GM12801 (cell line): ENCODE results near the gene SNCAIP.

Experiments used
- CTCF ChIP-seq: IDR thresholded peaks from one replicate; pipeline ENCODE4 v1.5.1; 2011; ENCODE audit warnings: control low read depth; ENCODE audit not compliant: insufficient read length; ENCODE audit errors: extremely low read depth

SNCAIP gene

GRCh38 chr5:122412966-122413365 lies 100.9 kb downstream of the SNCAIP start:
- no peak for TF ChIP-seq CTCF

DNA sequence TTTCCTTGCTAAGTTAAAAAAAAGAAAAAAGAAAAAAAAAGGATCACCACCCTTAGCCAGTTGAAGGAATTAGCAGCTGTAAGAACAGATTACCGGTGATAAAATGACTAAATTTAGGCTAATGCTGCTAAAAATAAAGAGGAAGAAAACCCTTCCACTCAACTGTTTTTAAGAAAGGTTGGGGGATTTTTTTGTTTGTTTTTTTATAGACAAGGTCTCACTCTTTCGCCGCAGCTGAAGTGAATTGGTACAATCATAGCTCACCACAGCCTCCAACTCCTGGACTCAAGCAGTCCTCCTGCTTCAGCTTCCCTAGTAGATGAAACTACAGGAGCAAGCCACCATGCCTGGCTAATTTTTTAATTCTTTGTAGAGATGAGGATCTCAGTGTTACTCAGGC lies 101.7 kb downstream of the SNCAIP start:
- TF ChIP-seq CTCF, result no peak

DNA sequence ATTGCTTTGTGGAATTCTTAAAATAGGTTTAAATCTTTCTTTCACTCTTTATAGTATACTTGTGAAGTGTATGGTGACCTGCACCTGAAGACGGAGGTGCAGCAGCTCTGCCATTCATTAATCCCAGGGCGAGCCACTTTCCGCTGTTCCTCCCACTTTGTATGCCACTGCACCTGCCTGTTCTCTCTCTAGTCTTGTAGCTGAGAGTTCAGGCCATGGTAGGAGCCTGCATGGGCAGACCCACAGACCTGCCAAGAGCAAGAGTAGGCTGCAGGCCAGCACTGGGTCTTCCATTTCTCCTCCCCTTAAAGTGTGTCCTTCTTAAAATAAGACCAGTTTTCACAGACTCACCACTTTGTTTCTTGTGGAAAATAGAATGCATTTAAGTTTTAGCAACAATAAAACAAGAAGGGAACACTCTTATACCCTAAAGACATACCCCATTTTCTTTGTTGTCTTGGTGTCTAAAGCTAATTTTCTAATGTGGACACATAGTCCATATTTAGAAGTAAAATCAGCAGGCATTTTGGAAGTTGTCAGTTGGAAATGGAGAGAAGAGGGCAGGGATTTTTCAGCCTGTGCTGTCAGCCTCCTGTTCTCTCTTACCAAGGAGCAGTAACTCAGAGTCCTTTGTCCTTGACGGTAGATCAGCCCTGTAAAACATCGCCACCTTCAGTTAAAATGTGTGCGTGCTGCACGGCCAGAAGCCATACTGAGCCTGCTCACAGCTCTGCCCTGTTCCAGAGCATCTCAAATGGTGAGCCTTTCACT lies 103.2 kb downstream of the SNCAIP start:
- no peak for TF ChIP-seq CTCF

- TF ChIP-seq CTCF, result no peak
Observed at GRCh38 chr5:122415801-122416120, 103.7 kb downstream of the SNCAIP start.

GRCh38 chr5:122419142-122419894 lies 107.3 kb downstream of the SNCAIP start:
- TF ChIP-seq CTCF, result no peak

DNA sequence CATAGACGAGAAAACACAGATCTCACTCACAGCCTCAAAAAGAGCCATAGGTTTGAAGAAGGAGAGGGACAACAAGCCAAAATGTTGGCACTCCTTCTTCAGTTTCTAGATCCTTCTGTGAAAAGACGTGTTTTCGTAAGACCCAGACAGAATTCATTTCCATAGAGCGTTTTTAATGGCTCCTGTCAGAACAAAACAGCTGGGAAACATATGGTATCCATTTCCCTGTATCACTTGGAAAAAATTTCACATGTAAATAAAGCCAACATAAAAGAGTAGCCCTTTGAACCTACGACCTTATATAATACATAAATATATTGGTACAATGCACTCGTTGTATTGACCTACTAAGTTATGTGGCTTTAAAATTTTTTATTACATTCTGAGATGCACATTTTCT lies 108.1 kb downstream of the SNCAIP start:
- no peak for TF ChIP-seq CTCF

GRCh38 chr5:122420537-122421236 lies 108.7 kb downstream of the SNCAIP start:
- no peak for TF ChIP-seq CTCF
